Measurements from ENCODE around the gene RHBDF1. TPM values are rescaled to one million over a fixed set of nuclear protein-coding genes. Genes with fewer than 3 reads are reported as not detected.

Gene RHBDF1
- total and polyA plus RNA-seq, 7 donors = 9.0 to 24.8 (median 18.3) TPM

DNA sequence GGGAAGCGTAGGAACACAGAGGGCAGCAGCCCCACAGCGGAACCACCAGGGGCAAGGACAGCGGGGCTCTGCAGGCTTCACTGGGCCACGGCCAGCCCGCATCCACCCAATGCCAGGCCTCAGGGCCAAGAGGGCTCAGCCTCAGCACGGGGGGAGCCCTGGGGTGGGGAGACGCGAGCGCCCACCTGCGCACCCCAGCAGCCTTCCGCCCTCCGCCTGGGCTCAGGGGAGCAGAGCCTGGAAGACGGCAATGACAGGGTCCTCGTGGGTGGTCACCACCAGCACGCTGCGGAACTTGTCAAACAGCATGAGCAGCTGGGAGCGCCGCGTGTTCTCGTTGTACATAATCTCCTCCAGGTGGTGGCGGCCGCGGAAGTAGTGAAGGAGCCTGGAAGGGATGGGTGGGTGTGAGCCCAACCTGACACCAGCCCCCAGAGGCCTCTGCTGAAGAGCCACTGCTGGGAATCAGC, 14.1 kb upstream of the RHBDF1 start:
- peaks cover 21% of the 10 kb centered on the region for H3K4me1 ChIP-seq
- H3K36me3 ChIP-seq (ENCODE audit: insufficient read depth in 1 of 2, low read depth in 1 of 2) = peaks cover 0 to 74% of the 10 kb centered on the region in 2 donors
- H3K9me3 ChIP-seq = no peaks in the 10 kb centered on the region
- no peak overlapping the region for H3K4me3 ChIP-seq
- H3K27ac ChIP-seq = peak overlapping the region; percentile 75
- no peak for DNase-seq
- no peak for ATAC-seq
- H3K27me3 ChIP-seq (ENCODE audit: insufficient read depth in 3 of 3, low read length in 2 of 3) = no peaks in the 10 kb centered on the region
- WGBS, 3 donors = 72 to 75% (median 75%) methylated on average over 19 to 23 of the region's 23 CpGs
- intact Hi-C loops (cut with DNase I) = no loop called here
- TF ChIP-seq, protein P1, sequence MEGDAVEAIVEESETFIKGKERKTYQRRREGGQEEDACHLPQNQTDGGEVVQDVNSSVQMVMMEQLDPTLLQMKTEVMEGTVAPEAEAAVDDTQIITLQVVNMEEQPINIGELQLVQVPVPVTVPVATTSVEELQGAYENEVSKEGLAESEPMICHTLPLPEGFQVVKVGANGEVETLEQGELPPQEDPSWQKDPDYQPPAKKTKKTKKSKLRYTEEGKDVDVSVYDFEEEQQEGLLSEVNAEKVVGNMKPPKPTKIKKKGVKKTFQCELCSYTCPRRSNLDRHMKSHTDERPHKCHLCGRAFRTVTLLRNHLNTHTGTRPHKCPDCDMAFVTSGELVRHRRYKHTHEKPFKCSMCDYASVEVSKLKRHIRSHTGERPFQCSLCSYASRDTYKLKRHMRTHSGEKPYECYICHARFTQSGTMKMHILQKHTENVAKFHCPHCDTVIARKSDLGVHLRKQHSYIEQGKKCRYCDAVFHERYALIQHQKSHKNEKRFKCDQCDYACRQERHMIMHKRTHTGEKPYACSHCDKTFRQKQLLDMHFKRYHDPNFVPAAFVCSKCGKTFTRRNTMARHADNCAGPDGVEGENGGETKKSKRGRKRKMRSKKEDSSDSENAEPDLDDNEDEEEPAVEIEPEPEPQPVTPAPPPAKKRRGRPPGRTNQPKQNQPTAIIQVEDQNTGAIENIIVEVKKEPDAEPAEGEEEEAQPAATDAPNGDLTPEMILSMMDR (IDR thresholded peaks at IDR 0.05) = no peak

DNA sequence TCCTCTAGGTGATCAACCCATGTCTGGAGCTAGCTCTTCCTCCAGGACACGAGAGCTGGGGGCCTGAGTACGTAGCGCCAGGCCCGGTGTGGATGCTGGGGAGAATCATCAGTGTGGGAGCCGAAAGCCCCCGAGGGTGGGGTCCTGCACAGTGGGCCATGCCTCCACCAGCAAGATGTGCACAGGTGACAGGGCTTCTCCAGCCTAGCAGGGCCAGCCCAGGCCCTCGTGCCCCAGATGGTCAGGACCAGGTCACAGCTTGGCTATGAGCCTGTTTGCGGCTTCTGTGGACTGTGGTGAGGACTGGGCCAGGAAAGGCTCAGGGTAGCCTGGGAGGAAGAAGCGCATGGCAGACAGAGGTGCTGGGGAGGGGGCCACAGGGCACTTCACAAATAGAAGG, 13.4 kb upstream of the RHBDF1 start:
- H3K27me3 ChIP-seq (ENCODE audit: insufficient read depth in 3 of 3, low read length in 2 of 3) = no peaks in the 10 kb centered on the region
- intact Hi-C loops (cut with DNase I) = no loop called here
- no peaks in the 10 kb centered on the region for H3K9me3 ChIP-seq
- no peak overlapping the region for H3K4me3 ChIP-seq
- peaks cover 21% of the 10 kb centered on the region for H3K4me1 ChIP-seq
- DNase-seq = no peak
- TF ChIP-seq, protein P1 (IDR thresholded peaks at IDR 0.05) = no peak
- 72 to 78% (median 74%) methylated on average over 9 of the region's 9 CpGs for WGBS, 3 donors
- H3K36me3 ChIP-seq (ENCODE audit: insufficient read depth in 1 of 2, low read depth in 1 of 2) = peaks cover 0 to 78% of the 10 kb centered on the region in 2 donors
- peak in 1 of 4 donors; percentile 37 for ATAC-seq
- peak overlapping the region; percentile 75 for H3K27ac ChIP-seq

DNA sequence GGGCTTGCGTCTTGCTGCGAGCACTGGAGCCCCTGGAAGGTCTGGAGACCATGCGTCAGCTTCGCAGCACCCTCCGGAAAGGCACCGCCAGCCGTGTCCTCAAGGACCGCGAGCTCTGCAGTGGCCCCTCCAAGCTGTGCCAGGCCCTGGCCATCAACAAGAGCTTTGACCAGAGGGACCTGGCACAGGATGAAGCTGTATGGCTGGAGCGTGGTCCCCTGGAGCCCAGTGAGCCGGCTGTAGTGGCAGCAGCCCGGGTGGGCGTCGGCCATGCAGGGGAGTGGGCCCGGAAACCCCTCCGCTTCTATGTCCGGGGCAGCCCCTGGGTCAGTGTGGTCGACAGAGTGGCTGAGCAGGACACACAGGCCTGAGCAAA, 13.0 kb upstream of the RHBDF1 start:
- intact Hi-C loops (cut with DNase I) = no loop called here
- Histone ChIP-seq H3K4me3 (no peak overlapping the region), H3K27ac (peak overlapping the region; percentile 75), H3K36me3 (ENCODE audit: insufficient read depth in 1 of 2, low read depth in 1 of 2) (peaks cover 0 to 78% of the 10 kb centered on the region in 2 donors), H3K9me3 (no peaks in the 10 kb centered on the region), H3K27me3 (ENCODE audit: insufficient read depth in 3 of 3, low read length in 2 of 3) (no peaks in the 10 kb centered on the region), H3K4me1 (peaks cover 21% of the 10 kb centered on the region)
- WGBS, 3 donors = 72 to 80% (median 75%) methylated on average over 18 of the region's 18 CpGs
- ATAC-seq (peak in 2 of 4 donors; percentile 5 to 6), DNase-seq (peak in 1 of 2 donors; percentile 49)
- TF ChIP-seq, protein P1 (IDR thresholded peaks at IDR 0.05) = no peak

DNA sequence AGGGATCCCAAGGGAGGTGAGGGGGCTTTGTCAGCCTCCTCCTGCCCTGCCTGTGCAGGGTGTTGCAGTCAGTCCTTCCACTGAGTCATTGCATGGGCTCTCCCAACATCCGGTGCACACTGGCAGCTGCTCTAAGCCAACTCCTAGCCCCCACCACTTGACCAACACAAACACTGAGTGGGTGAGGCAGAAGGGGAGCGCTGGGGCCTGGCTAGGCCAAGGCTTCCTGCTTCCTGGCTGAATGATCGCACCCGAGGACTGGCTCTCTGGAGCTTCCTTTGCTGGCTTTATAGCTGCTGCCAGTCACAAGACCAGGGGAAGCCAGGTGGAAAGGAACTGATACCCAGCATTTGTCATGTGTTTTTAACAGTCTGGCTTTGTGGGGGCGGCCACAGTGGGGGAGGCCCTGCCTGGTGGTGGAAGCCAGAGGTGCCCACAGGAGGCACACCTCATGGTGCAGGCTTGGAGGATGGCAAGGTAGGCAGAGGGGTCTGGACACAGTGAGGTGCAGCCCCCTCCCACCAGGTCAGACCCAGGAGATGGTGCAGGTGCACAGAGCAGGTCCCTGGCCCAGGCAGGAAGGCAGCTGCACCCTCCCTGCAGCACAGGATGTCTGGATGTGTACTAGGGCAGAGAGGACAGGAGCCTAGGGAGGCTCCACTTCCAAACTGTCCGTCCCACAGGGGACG, 12.4 kb upstream of the RHBDF1 start:
- H3K27ac ChIP-seq = peak overlapping the region; percentile 75

More for the DNA sequence above, 12.4 kb upstream of the RHBDF1 start:
- ATAC-seq (peak; percentile 74 to 87 (median 78)), DNase-seq (peak; percentile 80)
- intact Hi-C loops (cut with DNase I) = no loop called here
- H3K4me1 ChIP-seq = peaks cover 23% of the 10 kb centered on the region
- no peaks in the 10 kb centered on the region for H3K9me3 ChIP-seq
- no peaks in the 10 kb centered on the region for H3K27me3 ChIP-seq (ENCODE audit: insufficient read depth in 3 of 3, low read length in 2 of 3)
- TF ChIP-seq, protein P1 (IDR thresholded peaks at IDR 0.05) = no peak
- WGBS, 3 donors = 28 to 37% (median 28%) methylated on average over 7 of the region's 7 CpGs
- no peak overlapping the region for H3K4me3 ChIP-seq
- peaks cover 0 to 78% of the 10 kb centered on the region in 2 donors for H3K36me3 ChIP-seq (ENCODE audit: insufficient read depth in 1 of 2, low read depth in 1 of 2)

Data from psoas muscle (tissue), 8 donors.